GDM1 (cell line): ENCODE results near the gene GSG1L.
"Not testable (repeated sequence)": the region's sequence is repeated elsewhere in the genome, so short reads cannot be mapped to it uniquely, and the experiment has no call there.

Experiments used
- DNase-seq: peaks from one replicate; lab custom pipeline; 2025; lab: John Stamatoyannopoulos, UW

GSG1L gene

GRCh38 chr16:27901956-27902355 is 161.6 kb downstream of the GSG1L start:
- no peak for DNase-seq

GRCh38 chr16:27899736-27900135 is 163.8 kb downstream of the GSG1L start:
- no peak for DNase-seq

DNA sequence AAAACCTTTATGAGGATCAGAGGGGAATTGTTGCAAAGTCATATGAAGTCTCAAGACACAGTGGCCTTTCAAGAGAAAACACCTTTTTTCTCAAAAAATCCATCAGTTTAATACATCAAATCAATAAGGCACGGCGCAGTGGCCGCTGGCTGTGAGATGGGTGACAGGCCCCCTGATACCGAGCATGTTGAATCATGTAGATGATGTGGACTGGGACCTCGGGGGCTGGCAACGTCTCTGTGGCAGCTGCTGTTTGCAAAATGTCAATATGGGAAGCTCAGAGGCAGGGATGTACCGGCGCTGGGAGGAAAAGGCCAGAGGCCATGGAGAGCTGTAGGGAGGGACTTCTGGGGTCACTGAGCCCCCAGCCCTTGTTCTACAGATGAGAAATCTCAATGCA is 169.1 kb downstream of the GSG1L start:
- no peak for DNase-seq

- DNase-seq: no peak
Measured at GRCh38 chr16:27892879-27893278, 170.6 kb downstream of the GSG1L start.

DNA sequence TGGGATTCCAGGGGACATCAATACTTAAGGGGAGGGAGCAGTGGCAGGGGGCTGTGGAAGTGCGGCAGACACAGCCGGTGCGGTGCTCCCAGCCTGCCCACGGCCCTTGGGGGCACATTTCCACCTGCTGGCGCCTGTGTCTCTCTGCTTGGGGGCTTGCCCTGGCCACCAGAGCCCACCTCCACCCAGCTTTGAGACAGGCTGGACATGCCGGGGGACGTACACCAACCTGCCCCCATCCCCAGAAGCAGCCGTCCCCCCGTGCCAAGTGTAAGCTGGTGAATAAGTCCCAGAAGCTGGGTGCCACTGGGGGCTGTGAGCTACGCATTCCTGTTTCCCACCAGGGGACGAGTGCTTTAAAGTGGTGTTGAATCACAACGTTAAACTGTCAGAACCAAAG is 172.6 kb downstream of the GSG1L start:
- no peak for DNase-seq

- DNase-seq: no peak
Measured at GRCh38 chr16:27890006-27890405, 173.5 kb downstream of the GSG1L start.

- no peak for DNase-seq
Measured at GRCh38 chr16:27883576-27883975, 179.9 kb downstream of the GSG1L start.

DNA sequence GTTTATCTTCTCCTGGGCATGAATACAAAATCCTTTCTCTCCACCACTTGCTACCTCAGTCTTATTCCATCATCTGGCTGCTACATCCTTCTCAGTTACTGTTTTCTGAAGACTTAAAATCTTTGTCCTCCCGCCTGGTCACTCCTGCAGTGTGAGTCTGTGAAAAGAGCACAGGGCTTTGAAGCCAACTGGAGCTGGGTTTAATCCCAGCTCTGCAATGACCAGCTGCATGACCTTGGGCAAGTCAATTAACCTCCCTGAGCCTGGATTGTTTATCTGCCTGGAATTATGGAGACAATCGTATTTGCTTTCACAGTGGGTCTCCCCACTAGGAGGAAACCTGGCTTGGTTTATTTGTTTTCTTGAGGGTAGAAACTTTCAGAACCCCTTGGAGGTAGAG is 183.2 kb downstream of the GSG1L start:
- no peak for DNase-seq

DNA sequence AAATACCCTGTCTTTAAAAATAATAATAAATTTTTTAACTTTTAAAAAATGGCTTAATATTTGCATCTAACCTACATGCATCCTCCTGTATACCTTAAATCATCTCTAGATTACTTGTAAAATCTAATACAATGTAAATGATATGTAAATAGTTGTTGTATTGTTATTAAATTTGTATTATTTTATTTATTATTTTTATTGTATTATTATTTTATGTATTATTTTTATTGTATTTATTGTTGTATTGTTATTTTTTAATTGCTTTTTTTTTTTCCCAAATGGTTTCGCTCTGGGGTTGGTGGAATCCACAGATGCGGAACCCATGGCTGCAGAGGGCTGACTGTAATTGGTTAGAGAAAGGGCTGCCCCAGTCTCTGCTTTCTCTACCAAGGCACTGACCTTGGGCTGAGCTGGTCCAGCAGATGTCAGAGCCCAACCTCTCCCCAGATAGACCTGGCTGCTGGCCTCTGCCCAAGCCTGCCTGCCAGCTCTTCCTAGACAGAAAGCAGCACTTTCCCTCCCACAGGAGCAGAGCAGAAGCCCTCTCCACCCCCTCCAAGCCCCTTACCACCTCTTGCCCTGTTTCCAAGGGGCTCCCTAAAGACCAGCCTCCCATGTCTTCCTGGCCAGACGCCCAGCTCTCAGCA is 183.8 kb downstream of the GSG1L start:
- no peak for DNase-seq

DNA sequence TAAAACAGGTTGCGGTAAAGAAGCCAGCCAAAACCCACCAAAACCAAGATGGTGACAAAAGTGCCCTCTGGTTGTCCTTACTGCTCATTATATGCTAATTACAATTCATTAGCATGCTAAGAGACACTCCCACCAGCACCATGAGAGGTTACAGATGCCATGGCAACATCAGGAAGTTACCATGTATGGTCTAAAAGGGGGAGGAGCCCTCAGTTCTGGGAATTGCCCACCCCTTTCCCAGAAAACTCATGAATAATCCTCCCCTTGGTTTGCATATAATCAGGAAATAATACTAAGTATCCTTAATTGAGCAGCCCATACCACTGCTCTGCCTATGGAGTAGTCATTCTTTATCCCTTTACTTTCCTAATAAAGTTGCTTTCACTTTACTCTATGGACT is 190.9 kb downstream of the GSG1L start:
- not testable (repeated sequence) for DNase-seq

GRCh38 chr16:27870116-27870798 is 193.3 kb downstream of the GSG1L start:
- no peak for DNase-seq

DNA sequence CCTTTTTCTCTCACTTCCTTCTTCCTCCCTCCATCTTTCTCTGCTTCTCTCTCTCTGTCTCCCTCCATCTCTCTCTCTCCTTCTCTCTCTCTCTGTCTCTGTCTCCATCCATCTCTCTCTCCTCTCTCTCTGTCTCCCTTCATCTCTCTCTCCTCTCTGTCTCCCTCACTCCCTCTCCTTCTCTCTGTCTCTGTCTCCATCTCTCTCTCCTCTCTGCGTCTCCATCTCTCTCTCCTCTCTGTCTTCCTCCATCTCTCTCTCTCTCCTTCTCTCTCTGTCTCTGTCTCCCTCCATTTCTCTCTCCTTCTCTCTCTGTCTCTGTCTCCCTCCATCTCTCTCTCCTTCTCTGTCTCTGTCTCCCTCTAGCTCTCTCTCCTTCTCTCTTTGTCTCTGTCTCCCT is 194.1 kb downstream of the GSG1L start:
- no peak for DNase-seq

DNA sequence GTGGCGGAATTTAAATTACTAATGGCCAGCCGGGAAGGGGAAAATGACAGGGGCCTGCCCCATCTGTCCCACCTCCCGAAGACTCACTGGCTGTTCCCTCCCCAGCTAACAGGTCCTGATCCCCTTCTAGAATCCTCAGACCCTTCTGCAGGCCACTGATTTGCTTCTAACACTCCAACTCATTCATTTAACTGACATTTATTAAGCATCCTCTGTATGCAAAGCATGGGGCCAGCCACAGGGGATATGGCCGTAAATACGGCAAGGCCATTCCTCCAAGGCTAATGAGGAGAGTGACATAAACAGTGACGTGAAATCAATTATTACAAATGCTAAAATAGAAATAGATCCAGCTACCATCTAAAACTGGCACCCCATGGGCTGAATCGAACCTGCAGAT is 195.3 kb downstream of the GSG1L start:
- DNase-seq: no peak

- DNase-seq: peak; percentile 54
Measured at GRCh38 chr16:27867122-27868110, 196.1 kb downstream of the GSG1L start.

DNA sequence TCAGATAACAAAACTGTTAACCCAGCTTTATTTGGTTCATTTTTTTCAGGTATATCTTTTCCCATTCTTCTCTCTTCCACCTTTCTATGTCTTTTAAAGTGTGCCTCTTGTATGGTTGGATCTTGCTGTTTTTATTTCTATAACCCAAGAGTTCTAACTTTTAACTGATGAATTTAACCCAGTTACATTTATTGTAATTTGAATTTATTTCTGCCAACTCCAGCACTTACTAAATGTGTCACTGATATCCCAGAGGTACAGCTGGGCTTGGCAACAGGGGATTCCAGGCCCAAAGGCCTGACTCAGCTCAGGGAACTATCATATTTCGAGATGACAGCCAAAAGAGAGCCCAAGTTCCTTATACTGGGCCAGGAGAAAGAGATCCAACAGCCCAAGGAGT is 200.1 kb downstream of the GSG1L start:
- DNase-seq: no peak

DNA sequence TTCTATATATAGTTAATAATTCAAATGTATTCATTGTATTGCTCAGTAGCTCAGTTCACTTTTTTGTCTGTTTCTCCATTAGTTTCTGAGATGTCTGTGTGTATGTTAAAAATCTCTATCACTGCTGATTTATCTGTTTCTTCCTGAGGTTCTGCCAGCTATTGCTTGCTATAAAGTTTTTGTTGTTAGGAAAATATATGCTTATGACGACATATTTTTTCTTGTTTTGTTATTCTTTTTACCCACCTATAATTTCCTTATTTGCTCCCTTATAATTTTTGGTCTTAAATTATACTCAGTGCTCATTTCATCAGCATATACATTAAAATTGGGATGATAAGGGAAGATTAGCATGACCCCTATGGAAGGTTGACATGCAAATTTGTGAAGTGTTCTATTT is 200.6 kb downstream of the GSG1L start:
- no peak for DNase-seq

- DNase-seq: no peak
Measured at GRCh38 chr16:27860091-27860490, 203.4 kb downstream of the GSG1L start.

GRCh38 chr16:27859020-27859419 is 204.5 kb downstream of the GSG1L start:
- no peak for DNase-seq

GRCh38 chr16:27853651-27854050 is 209.9 kb downstream of the GSG1L start:
- DNase-seq: no peak

- DNase-seq: no peak
Measured at GRCh38 chr16:27853101-27853500, 210.4 kb downstream of the GSG1L start.

GRCh38 chr16:27852681-27853080 is 210.8 kb downstream of the GSG1L start:
- DNase-seq: no peak

DNA sequence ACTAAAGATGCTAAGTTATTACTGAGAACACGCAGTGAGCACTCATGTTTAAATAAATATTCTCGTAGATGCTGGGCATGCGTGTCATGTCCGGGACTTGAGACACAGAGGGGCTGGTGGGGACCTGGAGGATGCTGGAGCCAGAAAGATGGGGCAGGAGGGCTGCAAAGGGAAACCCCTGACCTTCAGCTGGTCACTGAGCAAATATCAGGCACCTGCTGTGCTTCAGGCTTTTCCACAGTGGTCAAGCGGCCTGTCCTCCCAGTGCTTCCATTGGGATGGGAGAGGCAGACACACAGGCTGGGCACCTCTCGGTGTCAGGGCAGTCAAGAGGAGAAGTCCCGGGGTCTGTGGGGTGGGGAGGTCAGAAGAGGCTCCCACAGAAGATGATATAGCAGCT is 211.4 kb downstream of the GSG1L start:
- no peak for DNase-seq

- no peak for DNase-seq
Measured at GRCh38 chr16:27851586-27851985, 211.9 kb downstream of the GSG1L start.
